ENCODE measurements around the gene CXCL3. TPM values are rescaled to one million over a fixed set of nuclear protein-coding genes. Genes with fewer than 3 reads are reported as not detected.
A peak's percentile ranks its signal among the peaks of the same experiment; 100 is the strongest.

CXCL3 gene
- total RNA-seq, 4 donors from 2014 or later = 0.25 to 0.49 (median 0.34) TPM; not detected in 1

GRCh38 chr4:74042681-74043080, 4.2 kb upstream of the CXCL3 start:
- 61 to 62% methylated on average over 2 of the region's 2 CpGs for WGBS, 2 donors
- H3K4me3 ChIP-seq (ENCODE audit: low read depth, poor library complexity, severe bottlenecking) = no peak overlapping the region
- TF ChIP-seq CTCF (IDR thresholded peaks at IDR 0.05) (no peak), POLR2A (IDR thresholded peaks at IDR 0.05) (no peak)
- no peak for DNase-seq (ENCODE audit: low spot score in 2 of 2)
- intact Hi-C loops (cut with DNase I; ENCODE audit: low total_unique reads) = no loop called here

- H3K4me3 ChIP-seq (ENCODE audit: low read depth, poor library complexity, severe bottlenecking) = no peak overlapping the region
- TF ChIP-seq POLR2A (IDR thresholded peaks at IDR 0.05) (no peak), CTCF (IDR thresholded peaks at IDR 0.05) (no peak)
- intact Hi-C loops (cut with DNase I; ENCODE audit: low total_unique reads) = no loop called here
- WGBS, 2 donors = 17 to 27% methylated on average over 1 of the region's 1 CpG
- no peak for DNase-seq (ENCODE audit: low spot score in 2 of 2)
These were observed 2.9 kb upstream of the CXCL3 start for GRCh38 chr4:74041418-74041817.

- WGBS, 2 donors = 20% methylated on average over 4 of the region's 4 CpGs
- no peak for DNase-seq (ENCODE audit: low spot score in 2 of 2)
- no peak for TF ChIP-seq POLR2A (IDR thresholded peaks at IDR 0.05)
- no peak for TF ChIP-seq CTCF (IDR thresholded peaks at IDR 0.05)
These were observed 850 bp upstream of the CXCL3 start for GRCh38 chr4:74039315-74039763.

GRCh38 chr4:74038086-74038424, 434 bp downstream of the CXCL3 start:
- H3K4me3 ChIP-seq (ENCODE audit: low read depth, poor library complexity, severe bottlenecking) = peak overlapping the region; percentile 38
- no peak for TF ChIP-seq CTCF (IDR thresholded peaks at IDR 0.05)
- TF ChIP-seq POLR2A (IDR thresholded peaks at IDR 0.05) = no peak
- no peak for DNase-seq (ENCODE audit: low spot score in 2 of 2)
- 2 to 5% methylated on average over 16 to 17 of the region's 17 CpGs for WGBS, 2 donors
- intact Hi-C loops (cut with DNase I; ENCODE audit: low total_unique reads) = no loop called here

More at GRCh38 chr4:74039315-74039763, 850 bp upstream of the CXCL3 start:
- intact Hi-C loops (cut with DNase I; ENCODE audit: low total_unique reads) = no loop called here
- no peak overlapping the region for H3K4me3 ChIP-seq (ENCODE audit: low read depth, poor library complexity, severe bottlenecking)

- no peak for TF ChIP-seq POLR2A (IDR thresholded peaks at IDR 0.05)
- H3K4me3 ChIP-seq (ENCODE audit: low read depth, poor library complexity, severe bottlenecking) = no peak overlapping the region
- WGBS, 2 donors = 52 to 59% methylated on average over 4 of the region's 4 CpGs
- intact Hi-C loops (cut with DNase I; ENCODE audit: low total_unique reads) = no loop called here
- no peak for DNase-seq (ENCODE audit: low spot score in 2 of 2)
These were observed 1.2 kb downstream of the CXCL3 start for GRCh38 chr4:74037076-74037955.

GRCh38 chr4:74033739-74034138, 4.8 kb downstream of the CXCL3 start:
- no peak for DNase-seq (ENCODE audit: low spot score in 2 of 2)
- TF ChIP-seq POLR2A (IDR thresholded peaks at IDR 0.05) = no peak
- no peak for TF ChIP-seq CTCF (IDR thresholded peaks at IDR 0.05)
- intact Hi-C loops (cut with DNase I; ENCODE audit: low total_unique reads) = no loop called here
- H3K4me3 ChIP-seq (ENCODE audit: low read depth, poor library complexity, severe bottlenecking) = no peak overlapping the region

All from lower leg skin (tissue), 4 donors.